Measurements from ENCODE around the gene NOS1.

NOS1 gene

GRCh38 chr12:117363056-117363662, 1.7 kb upstream of the NOS1 start:
- no peak for FAIRE-seq

GRCh38 chr12:117362391-117362790, 965 bp upstream of the NOS1 start:
- no peak for FAIRE-seq

GRCh38 chr12:117361905-117362304, 479 bp upstream of the NOS1 start:
- no peak for FAIRE-seq

- no peak for FAIRE-seq
Observed at GRCh38 chr12:117360551-117361346, 677 bp downstream of the NOS1 start.

GRCh38 chr12:117360222-117360550, 1.2 kb downstream of the NOS1 start:
- FAIRE-seq = no peak

GRCh38 chr12:117359029-117359845, 2.2 kb downstream of the NOS1 start:
- FAIRE-seq = no peak

GRCh38 chr12:117356048-117356447, 5.4 kb downstream of the NOS1 start:
- FAIRE-seq = no peak

GRCh38 chr12:117352883-117353282, 8.5 kb downstream of the NOS1 start:
- FAIRE-seq = no peak

- FAIRE-seq = no peak
Observed at GRCh38 chr12:117352206-117352605, 9.2 kb downstream of the NOS1 start.

- no peak for FAIRE-seq
Observed at GRCh38 chr12:117350140-117350539, 11.3 kb downstream of the NOS1 start.

- no peak for FAIRE-seq
Observed at GRCh38 chr12:117347588-117347987, 13.8 kb downstream of the NOS1 start.

- no peak for FAIRE-seq
Observed at GRCh38 chr12:117344716-117345115, 16.7 kb downstream of the NOS1 start.

- no peak for FAIRE-seq
Observed at GRCh38 chr12:117343849-117344248, 17.6 kb downstream of the NOS1 start.

- FAIRE-seq = no peak
Observed at GRCh38 chr12:117343296-117343695, 18.1 kb downstream of the NOS1 start.

- FAIRE-seq = no peak
Observed at GRCh38 chr12:117342682-117343081, 18.7 kb downstream of the NOS1 start.

GRCh38 chr12:117342247-117342646, 19.2 kb downstream of the NOS1 start:
- FAIRE-seq = no peak

GRCh38 chr12:117339104-117339503, 22.3 kb downstream of the NOS1 start:
- no peak for FAIRE-seq

GRCh38 chr12:117334855-117335587, 26.4 kb downstream of the NOS1 start:
- no peak for FAIRE-seq

GRCh38 chr12:117334051-117334450, 27.4 kb downstream of the NOS1 start:
- FAIRE-seq = no peak

- no peak for FAIRE-seq
Observed at GRCh38 chr12:117333331-117333881, 28.0 kb downstream of the NOS1 start.

- FAIRE-seq = no peak
Observed at GRCh38 chr12:117331691-117332090, 29.7 kb downstream of the NOS1 start.

GRCh38 chr12:117330441-117331113, 30.8 kb downstream of the NOS1 start:
- no peak for FAIRE-seq

Measured in colon (tissue), 2 donors.